Adrenal gland (tissue), 12 donors: ENCODE data around the gene RAD51B. TPM values are rescaled to one million over a fixed set of nuclear protein-coding genes. Genes with fewer than 3 reads are reported as not detected.
A peak's percentile ranks its signal among the peaks of the same experiment; 100 is the strongest.

Experiments
- DNase-seq, 7 donors: peaks; one replicate each; pipeline ENCODE4 v3.0.0-alpha.2; 2019 to 2020
- H3K27ac ChIP-seq, 5 donors: fragments of 200-600 bp; sonication (generic) in 4 of 5; 1 replicate in 3 of 5; 2 replicates in 2 of 5; pipeline versions ENCODE4 v1.5.1 to v1.8.0; 2016 to 2020; ENCODE audit warnings: mild to moderate bottlenecking in 1 of 5
- H3K27me3 ChIP-seq: fragments of 200-600 bp; 2 replicates; pipeline ENCODE4 v1.8.0; 2021
- H3K36me3 ChIP-seq, 2 donors: fragments of 200-600 bp; replicated peaks in 1 of 2; 1 replicate in 1 of 2; 2 replicates in 1 of 2; pipeline versions ENCODE4 v1.5.1 to v1.8.0; 2018 to 2022
- H3K4me1 ChIP-seq, 2 donors: fragments of 200-600 bp; replicated peaks in 1 of 2; 1 replicate in 1 of 2; 2 replicates in 1 of 2; pipeline versions ENCODE4 v1.5.1 to v1.8.0; 2018 to 2021
- H3K4me3 ChIP-seq, 4 donors: fragments of 200-600 bp; sonication (generic) in 3 of 4; one replicate each; pipeline ENCODE4 v1.5.1; 2016 to 2018
- H3K9me3 ChIP-seq, 3 donors: fragments of 200-600 bp; sonication (generic) in 1 of 3; replicated peaks in 1 of 3; 1 replicate in 2 of 3; 2 replicates in 1 of 3; pipeline versions ENCODE4 v1.5.1 to v1.8.0; 2016 to 2021
- POLR2A ChIP-seq, 2 donors: fragments of 450-650 bp; IDR thresholded peaks; one replicate each; pipeline ENCODE4 v1.6.1; 2017; ENCODE audit warnings: antibody characterized with exemption in 2 of 2, mild to moderate bottlenecking in 2 of 2, moderate library complexity in 1 of 2
- WGBS, 4 donors: extraction: QIAGEN DNeasy Blood & Tissue Kit in 2 of 4; methylation state at CpG; one replicate each; pipeline versions ENCODE4 v1.1.5 to v1.1.7; 2013 to 2017; 5-methylcytosine and 5-hydroxymethylcytosine counted together
- intact Hi-C, 2 donors: fragments of 100-400 bp; cut with DNase I; formaldehyde crosslinking; loops; one replicate each; pipeline versions ENCODE4 v1.14.1 to v1.15.0; 2022 to 2023
- polyA plus RNA-seq, 3 donors: library from polyadenylated mRNA; stranded (reverse); fragments of 200-250 nt in 2 of 3; fragments of 350-450 nt in 1 of 3; fragmentation: Illumina TruSeq in 1 of 3; extraction: RNeasy Lipid Tissue Mini Kit (QIAGEN cat#74804) in 1 of 3; gene quantifications; one replicate each; pipeline ENCODE4 v1.2.3, GENCODE V29; 2013 to 2014
- total RNA-seq, 9 donors: library from RNA; depleted of rRNA in 4 of 9; stranded (reverse); fragments of >200 nt in 4 of 9; fragments of 120-200 nt in 1 of 9; fragmentation: NEBNext Ultra II Directional in 1 of 9; extraction: Animal tissue kit (Norgen Biotek cat#: 25700) in 1 of 9; gene quantifications; one replicate each; pipeline versions ENCODE4 v1.1.0 to v1.2.4, GENCODE V29; 2013 to 2023
- TF ChIP-seq, protein P1 (sequence below), 6 experiments: fragments of 450-650 bp in 4 of 6; fragments of 200-600 bp in 2 of 6; sonication (generic) in 1 of 6; IDR thresholded peaks; 1 replicate in 5 of 6; 2 replicates in 1 of 6; pipeline versions ENCODE4 v1.5.1 to v1.8.0; 2016 to 2021; ENCODE audit warnings: antibody characterized with exemption in 6 of 6, mild to moderate bottlenecking in 2 of 6, moderate library complexity in 1 of 6
- donor health status: healthy with polysubstance abuse.
- donor health status: Bipolar disorder and iron deficiency.
- donor health status: DM: yes; HTN: yes; CAD: no.
- donor health status: DM: no; HTN: no; CAD: no.
- donor health status: DM: no; HTN: no; CAD: no.
- donor health status: DM: yes; HTN: yes; CAD: no.

Gene RAD51B
- total and polyA plus RNA-seq, 12 donors = 2.3 to 24.6 (median 12.4) TPM

DNA sequence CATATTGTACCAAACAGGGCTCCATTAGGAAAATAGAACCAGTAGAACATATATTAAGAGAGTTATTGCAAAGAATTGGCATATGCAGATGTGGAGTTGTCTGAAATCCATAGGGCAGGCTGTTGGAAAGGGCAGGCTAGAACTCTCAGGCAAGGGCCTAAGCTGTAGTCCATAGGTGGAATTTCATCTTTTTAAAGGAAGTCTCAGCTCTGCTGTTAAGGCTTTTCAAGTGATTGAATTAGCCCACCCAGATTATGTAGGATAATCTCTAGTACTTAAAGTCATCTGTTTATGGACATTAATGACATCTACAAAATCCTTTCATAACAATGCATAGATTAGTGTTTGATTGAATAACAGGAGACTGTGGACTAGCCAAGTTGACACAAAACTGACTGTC, 59.4 kb downstream of the RAD51B start:
- no peaks in the 10 kb centered on the region for H3K36me3 ChIP-seq
- H3K4me3 ChIP-seq = no peak overlapping the region
- H3K27ac ChIP-seq = no peak overlapping the region
- no peaks in the 10 kb centered on the region for H3K4me1 ChIP-seq
- TF ChIP-seq POLR2A (IDR thresholded peaks at IDR 0.05) = no peak
- TF ChIP-seq, protein P1, sequence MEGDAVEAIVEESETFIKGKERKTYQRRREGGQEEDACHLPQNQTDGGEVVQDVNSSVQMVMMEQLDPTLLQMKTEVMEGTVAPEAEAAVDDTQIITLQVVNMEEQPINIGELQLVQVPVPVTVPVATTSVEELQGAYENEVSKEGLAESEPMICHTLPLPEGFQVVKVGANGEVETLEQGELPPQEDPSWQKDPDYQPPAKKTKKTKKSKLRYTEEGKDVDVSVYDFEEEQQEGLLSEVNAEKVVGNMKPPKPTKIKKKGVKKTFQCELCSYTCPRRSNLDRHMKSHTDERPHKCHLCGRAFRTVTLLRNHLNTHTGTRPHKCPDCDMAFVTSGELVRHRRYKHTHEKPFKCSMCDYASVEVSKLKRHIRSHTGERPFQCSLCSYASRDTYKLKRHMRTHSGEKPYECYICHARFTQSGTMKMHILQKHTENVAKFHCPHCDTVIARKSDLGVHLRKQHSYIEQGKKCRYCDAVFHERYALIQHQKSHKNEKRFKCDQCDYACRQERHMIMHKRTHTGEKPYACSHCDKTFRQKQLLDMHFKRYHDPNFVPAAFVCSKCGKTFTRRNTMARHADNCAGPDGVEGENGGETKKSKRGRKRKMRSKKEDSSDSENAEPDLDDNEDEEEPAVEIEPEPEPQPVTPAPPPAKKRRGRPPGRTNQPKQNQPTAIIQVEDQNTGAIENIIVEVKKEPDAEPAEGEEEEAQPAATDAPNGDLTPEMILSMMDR (IDR thresholded peaks at IDR 0.05) = no peak
- H3K9me3 ChIP-seq = no peaks in the 10 kb centered on the region
- DNase-seq = no peak
- intact Hi-C loops = no loop called here
- H3K27me3 ChIP-seq = no peaks in the 10 kb centered on the region

- Histone ChIP-seq H3K27me3 (no peaks in the 10 kb centered on the region), H3K4me1 (no peaks in the 10 kb centered on the region), H3K4me3 (no peak overlapping the region), H3K36me3 (no peaks in the 10 kb centered on the region), H3K27ac (no peak overlapping the region), H3K9me3 (no peaks in the 10 kb centered on the region)
- TF ChIP-seq POLR2A (IDR thresholded peaks at IDR 0.05) = no peak
- TF ChIP-seq, protein P1 (IDR thresholded peaks at IDR 0.05) = no peak
- DNase-seq = no peak
- intact Hi-C loops = loop anchor here in 1 of 2 donors (10.0 kb wide), 1 partner anchor 944 kb away; no protein-coding TSS in a partner anchor
- 70 to 84% (median 76%) methylated on average over 2 of the region's 2 CpGs for WGBS, 4 donors
Observed at GRCh38 chr14:67881225-67881624, 61.6 kb downstream of the RAD51B start.

DNA sequence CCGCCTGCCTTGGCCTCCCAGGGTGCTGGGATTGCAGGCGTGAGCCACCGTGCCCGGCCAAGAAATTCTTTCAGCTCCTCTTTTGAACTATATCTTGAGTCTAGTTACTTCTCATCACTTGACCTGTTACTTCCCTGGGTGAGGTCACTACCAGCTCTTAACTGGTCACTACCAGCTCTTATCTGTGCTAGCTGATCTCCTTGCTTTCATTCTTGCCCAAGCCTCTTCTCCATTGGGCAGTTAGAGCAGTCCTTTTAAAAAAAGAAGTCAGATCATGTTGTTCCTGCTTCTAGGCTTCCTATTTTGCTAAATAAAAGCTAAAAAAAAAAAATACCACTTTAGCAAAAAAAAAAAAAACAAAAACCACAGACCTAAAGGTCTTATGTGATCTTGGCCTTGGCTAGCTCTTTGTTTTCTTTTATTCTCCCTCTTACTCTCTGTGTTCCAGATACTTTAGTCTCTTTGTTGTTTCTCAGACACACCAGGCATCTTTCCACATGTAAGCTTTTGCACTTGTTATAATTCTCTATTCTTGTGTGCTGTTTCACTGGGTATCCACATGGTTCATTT, 63.5 kb downstream of the RAD51B start:
- Histone ChIP-seq H3K4me3 (no peak overlapping the region), H3K9me3 (no peaks in the 10 kb centered on the region), H3K4me1 (no peaks in the 10 kb centered on the region), H3K27ac (no peak overlapping the region), H3K27me3 (no peaks in the 10 kb centered on the region), H3K36me3 (no peaks in the 10 kb centered on the region)
- DNase-seq = no peak
- WGBS, 4 donors = 74 to 90% (median 87%) methylated on average over 3 to 4 of the region's 4 CpGs
- intact Hi-C loops = loop anchor here in 1 of 2 donors (10.0 kb wide), 1 partner anchor 942 kb away; no protein-coding TSS in a partner anchor
- TF ChIP-seq, protein P1 (IDR thresholded peaks at IDR 0.05) = no peak
- no peak for TF ChIP-seq POLR2A (IDR thresholded peaks at IDR 0.05)

- intact Hi-C loops = loop anchor here in 1 of 2 donors (10.0 kb wide), 1 partner anchor 941 kb away; no protein-coding TSS in a partner anchor
- H3K9me3 ChIP-seq = no peaks in the 10 kb centered on the region
- no peak for TF ChIP-seq POLR2A (IDR thresholded peaks at IDR 0.05)
- TF ChIP-seq, protein P1 (IDR thresholded peaks at IDR 0.05) = peak; percentile 15 to 52 (median 34)
- WGBS, 4 donors = 24 to 29% (median 25%) methylated on average over 1 of the region's 1 CpG
- no peak overlapping the region for H3K4me3 ChIP-seq
- H3K27ac ChIP-seq = no peak overlapping the region
- H3K36me3 ChIP-seq = no peaks in the 10 kb centered on the region
- no peak for DNase-seq
- no peaks in the 10 kb centered on the region for H3K4me1 ChIP-seq
- H3K27me3 ChIP-seq = no peaks in the 10 kb centered on the region
Observed at GRCh38 chr14:67883717-67884116, 64.1 kb downstream of the RAD51B start.
